ENCODE measurements around the gene THAP7.
"Not testable (repeated sequence)": the region's sequence is repeated elsewhere in the genome, so short reads cannot be mapped to it uniquely, and the experiment has no call there.

Gene THAP7

GRCh38 chr22:20980523-20980922 lies 21.4 kb downstream of the THAP7 start:
- DNase-seq (ENCODE audit: insufficient read length, low spot score) (no peak), FAIRE-seq (no peak)

- DNase-seq (ENCODE audit: insufficient read length, low spot score) (no peak), FAIRE-seq (no peak)
Measured at GRCh38 chr22:20979940-20980453, 21.9 kb downstream of the THAP7 start.

GRCh38 chr22:20979243-20979809 lies 22.6 kb downstream of the THAP7 start:
- no peak for FAIRE-seq
- no peak for DNase-seq (ENCODE audit: insufficient read length, low spot score)

GRCh38 chr22:20978419-20978818 lies 23.5 kb downstream of the THAP7 start:
- DNase-seq (ENCODE audit: insufficient read length, low spot score) (no peak), FAIRE-seq (no peak)

DNA sequence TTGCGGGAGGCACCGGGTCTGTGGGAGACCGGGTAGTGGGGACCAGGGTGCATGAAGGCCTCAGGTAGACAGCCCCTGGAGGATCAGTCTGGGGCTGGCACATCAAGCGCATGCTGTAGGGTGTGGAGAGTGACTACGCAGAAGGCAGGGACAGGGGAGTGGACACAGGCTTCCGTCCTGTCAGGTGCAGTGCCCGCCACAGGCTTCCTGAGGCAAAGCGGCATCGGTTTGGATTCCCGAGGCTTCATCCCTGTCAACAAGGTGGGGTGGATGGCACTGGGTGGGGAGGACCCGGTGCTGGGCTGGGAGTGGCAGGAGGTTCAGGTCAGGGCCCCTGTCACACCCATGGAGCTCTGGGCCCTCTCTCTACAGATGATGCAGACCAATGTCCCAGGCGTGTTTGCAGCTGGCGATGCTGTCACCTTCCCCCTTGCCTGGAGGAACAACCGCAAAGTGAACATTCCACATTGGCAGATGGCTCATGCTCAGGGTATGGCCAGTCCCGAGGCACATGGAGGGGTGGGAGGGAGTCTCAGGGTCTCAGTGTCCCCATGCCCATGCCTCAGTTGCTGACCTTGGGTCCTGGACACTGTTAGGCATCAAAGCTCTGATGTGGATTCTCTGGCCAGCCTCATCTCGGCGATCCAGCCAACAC lies 24.3 kb downstream of the THAP7 start:
- no peak for FAIRE-seq
- no peak for DNase-seq (ENCODE audit: insufficient read length, low spot score)

GRCh38 chr22:20977019-20977418 lies 24.9 kb downstream of the THAP7 start:
- FAIRE-seq: no peak
- DNase-seq (ENCODE audit: insufficient read length, low spot score): no peak

DNA sequence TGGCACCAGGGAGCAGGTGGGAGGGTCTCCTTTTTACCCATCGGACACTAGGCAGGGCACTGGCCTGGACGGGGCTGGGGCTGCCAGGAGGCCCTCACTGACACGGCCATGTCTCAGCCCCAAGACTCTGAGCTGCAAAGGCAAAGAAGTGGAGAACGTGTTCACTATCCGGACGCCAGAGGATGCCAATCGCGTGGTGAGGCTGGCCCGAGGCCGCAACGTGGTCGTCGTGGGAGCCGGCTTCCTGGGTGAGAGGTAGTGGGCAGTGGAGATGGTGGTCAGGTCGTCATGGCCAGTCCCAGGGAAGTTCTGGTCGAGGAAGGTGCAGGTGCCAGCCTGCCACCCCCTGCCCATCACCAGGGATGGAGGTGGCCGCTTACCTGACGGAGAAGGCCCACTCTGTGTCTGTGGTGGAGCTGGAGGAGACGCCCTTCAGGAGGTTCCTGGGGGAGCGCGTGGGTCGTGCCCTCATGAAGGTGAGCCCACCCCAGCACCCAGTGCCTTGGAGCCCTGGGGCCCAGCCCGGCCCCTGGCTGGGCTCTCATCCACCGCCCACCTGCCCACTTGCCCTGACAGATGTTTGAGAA lies 25.5 kb downstream of the THAP7 start:
- no peak for DNase-seq (ENCODE audit: insufficient read length, low spot score)
- no peak for FAIRE-seq

DNA sequence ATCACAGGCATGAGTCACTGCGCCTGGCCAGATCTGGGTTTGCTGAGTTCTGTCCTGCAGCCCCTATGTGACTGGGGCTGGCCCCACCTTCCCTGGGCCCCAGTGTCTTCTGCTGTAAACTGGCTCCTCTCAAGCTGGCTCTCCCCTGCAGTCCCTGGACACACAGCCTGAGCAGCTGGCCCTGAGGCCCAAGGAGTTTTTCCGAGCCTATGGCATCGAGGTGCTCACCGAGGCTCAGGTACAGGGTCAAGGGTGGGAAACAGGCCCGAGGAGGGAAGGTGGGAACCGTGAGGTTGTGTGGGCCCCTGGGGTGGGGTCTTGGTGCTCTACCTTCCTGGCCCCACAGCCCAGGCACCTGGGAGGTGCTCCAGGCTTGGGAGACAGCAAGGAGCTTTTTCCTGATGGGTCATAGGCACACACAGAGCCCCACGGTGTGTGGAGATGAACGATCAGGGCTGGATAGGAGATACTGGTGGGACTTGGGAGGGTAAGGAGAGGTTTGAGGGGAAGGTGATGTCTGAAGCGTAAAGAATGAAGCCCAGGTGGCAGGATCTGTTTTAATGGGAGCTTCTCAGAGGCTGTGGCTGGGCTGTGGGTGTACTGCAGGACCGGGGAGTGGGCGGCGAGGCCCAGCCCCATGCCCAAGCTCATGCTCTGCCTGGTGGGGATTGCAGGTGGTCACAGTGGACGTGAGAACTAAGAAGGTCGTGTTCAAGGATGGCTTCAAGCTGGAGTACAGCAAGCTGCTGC lies 26.2 kb downstream of the THAP7 start:
- DNase-seq (ENCODE audit: insufficient read length, low spot score): no peak
- FAIRE-seq: no peak

GRCh38 chr22:20974336-20974955 lies 27.5 kb downstream of the THAP7 start:
- FAIRE-seq: no peak
- no peak for DNase-seq (ENCODE audit: insufficient read length, low spot score)

GRCh38 chr22:20973634-20974286 lies 28.2 kb downstream of the THAP7 start:
- no peak for FAIRE-seq

DNA sequence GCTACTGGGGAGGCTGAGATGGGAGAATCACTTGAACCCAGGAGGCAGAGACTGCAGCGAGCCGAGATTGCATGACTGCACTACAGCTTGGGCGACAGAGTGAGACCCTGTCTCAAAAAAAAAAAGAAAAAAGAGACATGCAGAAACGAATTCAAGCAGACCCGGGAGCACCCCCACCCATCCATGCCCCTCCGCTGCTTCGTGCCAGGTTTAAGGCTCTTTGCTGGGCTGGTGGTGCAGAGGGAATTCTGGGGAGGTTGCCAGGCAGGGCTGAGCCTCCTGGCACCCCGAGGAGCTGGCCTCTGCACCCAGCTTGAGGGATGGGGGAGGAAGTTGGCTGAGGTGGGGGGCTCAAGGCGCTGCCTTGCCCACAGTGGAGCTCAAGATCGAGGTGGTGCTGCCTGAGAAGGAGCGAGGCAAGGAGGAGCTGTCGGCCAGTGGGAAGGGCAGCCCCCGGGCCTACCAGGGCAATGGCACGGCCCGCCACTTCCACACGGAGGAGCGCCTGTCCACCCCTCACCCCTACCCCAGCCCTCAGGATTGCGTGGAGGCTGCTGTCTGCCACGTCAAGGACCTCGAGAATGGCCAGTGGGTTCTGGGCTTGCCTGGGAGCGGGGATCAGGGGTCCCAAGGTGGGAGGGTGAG lies 28.9 kb downstream of the THAP7 start:
- DNase-seq (ENCODE audit: insufficient read length, low spot score) (no peak), FAIRE-seq (no peak)

More at GRCh38 chr22:20973634-20974286, 28.2 kb downstream of the THAP7 start:
- no peak for DNase-seq (ENCODE audit: insufficient read length, low spot score)

DNA sequence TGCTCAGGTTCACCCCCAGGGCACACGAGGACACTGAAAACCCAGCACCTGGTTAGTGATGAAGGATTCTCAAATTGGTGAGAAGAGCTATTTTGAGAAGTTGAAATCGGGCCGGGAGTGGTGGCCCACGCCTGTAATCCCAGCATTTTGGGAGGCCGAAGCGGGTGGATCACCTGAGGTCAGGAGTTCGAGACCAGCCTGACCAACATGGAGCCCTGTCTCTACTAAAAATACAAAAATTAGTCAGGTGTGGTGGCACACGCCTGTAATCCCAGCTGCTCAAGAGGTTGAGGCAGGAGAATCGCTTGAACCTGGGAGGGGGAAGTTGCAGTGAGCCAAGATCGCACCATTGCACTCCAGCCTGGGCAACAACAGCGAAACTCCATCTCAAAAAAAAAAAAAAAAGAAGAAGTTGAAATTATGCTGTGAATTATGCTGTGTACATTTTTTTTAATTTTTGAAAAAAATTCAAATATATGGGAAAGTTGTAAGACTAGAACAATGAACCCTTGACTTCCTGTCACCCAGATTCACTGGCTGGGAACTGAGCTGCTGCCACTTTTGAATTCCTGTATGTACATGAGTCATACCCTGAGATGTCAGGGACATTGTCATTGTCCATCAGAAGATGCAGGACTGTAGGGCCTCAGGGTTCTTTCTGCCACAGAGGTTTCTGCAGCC lies 29.8 kb downstream of the THAP7 start:
- not testable (repeated sequence) for FAIRE-seq
- DNase-seq (ENCODE audit: insufficient read length, low spot score): peak; percentile 22

DNA sequence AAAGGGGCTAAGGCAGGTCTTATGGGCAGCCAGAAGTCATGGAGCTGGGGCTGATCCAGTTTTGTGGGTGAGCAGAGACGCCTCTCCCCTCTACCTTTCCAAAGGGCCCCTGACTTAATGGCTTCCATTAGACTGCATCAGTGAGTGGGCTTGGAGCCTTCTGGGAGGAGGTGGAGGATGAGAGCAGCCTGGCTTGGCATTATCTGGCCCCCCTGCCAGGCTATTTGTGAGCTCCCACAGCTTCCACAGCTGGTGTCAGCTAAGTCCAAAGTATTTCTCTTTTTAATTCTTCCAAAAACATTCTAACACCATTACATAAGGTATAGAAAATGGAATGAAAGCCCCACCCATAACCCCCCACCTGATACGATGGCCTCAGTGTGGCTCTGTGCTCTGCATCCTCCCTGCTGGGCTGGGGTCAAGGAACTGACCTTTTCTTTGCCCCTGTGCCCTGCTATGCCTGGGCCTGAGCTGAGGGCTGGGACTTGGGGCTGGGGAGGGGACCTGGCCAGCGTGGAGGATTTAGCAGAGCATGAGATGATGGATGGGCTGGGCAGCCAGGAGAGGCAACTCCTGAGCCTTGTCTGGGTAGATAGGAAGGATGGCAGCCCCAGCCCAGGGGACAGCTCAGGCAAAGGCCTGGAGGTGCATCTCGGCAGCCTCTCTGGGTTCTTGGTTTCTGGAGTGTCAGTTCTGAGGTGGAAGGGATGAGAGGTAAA lies 30.8 kb downstream of the THAP7 start:
- FAIRE-seq (no peak), DNase-seq (ENCODE audit: insufficient read length, low spot score) (no peak)

GRCh38 chr22:20968281-20968977 lies 33.5 kb downstream of the THAP7 start:
- FAIRE-seq (no peak), DNase-seq (ENCODE audit: insufficient read length, low spot score) (no peak)

GRCh38 chr22:20967697-20968211 lies 34.2 kb downstream of the THAP7 start:
- FAIRE-seq (no peak), DNase-seq (ENCODE audit: insufficient read length, low spot score) (no peak)

DNA sequence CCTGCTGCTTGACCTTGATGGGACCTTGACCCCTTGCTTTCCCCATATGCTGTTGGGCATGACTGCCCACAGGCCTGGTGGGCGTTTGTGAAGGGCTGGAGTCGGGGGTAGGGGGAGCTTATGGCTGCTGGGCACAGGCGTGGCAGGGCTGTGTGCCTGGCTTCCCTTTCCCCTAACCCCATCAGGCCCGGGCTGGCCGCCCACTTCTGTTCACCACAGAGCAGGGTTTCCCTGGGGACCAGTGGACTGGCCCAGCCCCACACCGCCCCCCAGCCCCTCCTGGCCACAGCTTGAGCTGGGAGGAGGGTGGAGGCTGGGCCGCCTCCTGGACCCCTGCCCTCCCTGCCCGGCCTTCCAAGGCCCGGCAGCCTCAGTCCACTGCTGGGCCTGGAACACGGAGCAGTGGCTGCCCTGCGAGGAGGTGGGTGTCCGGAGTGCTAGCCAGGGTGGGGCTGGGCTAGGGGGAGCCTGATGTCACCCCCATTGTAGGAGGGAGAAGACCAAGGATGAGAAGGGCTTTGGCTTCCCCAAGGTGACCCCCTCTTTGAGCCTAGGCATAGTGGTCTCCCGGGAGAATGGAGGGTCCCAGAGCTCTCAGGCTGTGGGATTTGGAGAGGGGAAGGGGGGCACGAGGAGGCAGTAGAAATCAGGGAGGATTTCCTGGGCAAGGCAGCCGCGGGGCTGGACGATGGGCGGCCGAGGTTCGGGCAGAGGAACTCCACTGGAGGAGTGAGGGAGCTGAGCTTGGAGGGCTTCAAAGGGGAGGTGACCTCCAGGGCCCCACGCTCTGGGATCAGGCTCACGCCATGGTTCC lies 34.8 kb downstream of the THAP7 start, which contains the start of gene AIFM3:
AIFM3 (plus strand) TSS at position 373 of the 814 bp plus-strand sequence. CDS start 690 bp downstream, outside the sequence.
- FAIRE-seq: no peak

More for the DNA sequence above, 34.8 kb downstream of the THAP7 start, which contains the start of gene AIFM3:
- DNase-seq (ENCODE audit: insufficient read length, low spot score): no peak

All from HTR-8/SVneo (cell line).